ENCODE data around the gene AKT1. TPM values are rescaled to one million over a fixed set of nuclear protein-coding genes. Genes with fewer than 3 reads are reported as not detected.

Gene AKT1
- total RNA-seq, 1 experiment from 2014 or later = 224 TPM

- no peak for DNase-seq (ENCODE audit: low spot score)
- in situ Hi-C loops (cut with HindIII; ENCODE audit: low sequenced_read_pairs) = no loop called here
Observed at GRCh38 chr14:104789752-104790743, 5.5 kb downstream of the AKT1 start.

GRCh38 chr14:104788873-104789663 is 6.5 kb downstream of the AKT1 start:
- no peak for DNase-seq (ENCODE audit: low spot score)
- in situ Hi-C loops (cut with HindIII; ENCODE audit: low sequenced_read_pairs) = no loop called here

- DNase-seq (ENCODE audit: low spot score) = no peak
- in situ Hi-C loops (cut with HindIII; ENCODE audit: low sequenced_read_pairs) = no loop called here
Observed at GRCh38 chr14:104788161-104788818, 7.3 kb downstream of the AKT1 start.

- in situ Hi-C loops (cut with HindIII; ENCODE audit: low sequenced_read_pairs) = no loop called here
- no peak for DNase-seq (ENCODE audit: low spot score)
Observed at GRCh38 chr14:104787736-104788135, 7.8 kb downstream of the AKT1 start.

- DNase-seq (ENCODE audit: low spot score) = no peak
- in situ Hi-C loops (cut with HindIII; ENCODE audit: low sequenced_read_pairs) = no loop called here
Observed at GRCh38 chr14:104786726-104787675, 8.5 kb downstream of the AKT1 start.

- no peak for DNase-seq (ENCODE audit: low spot score)
- in situ Hi-C loops (cut with HindIII; ENCODE audit: low sequenced_read_pairs) = no loop called here
Observed at GRCh38 chr14:104786091-104786586, 9.4 kb downstream of the AKT1 start.

GRCh38 chr14:104785708-104786080 is 9.9 kb downstream of the AKT1 start:
- no peak for DNase-seq (ENCODE audit: low spot score)
- in situ Hi-C loops (cut with HindIII; ENCODE audit: low sequenced_read_pairs) = no loop called here

GRCh38 chr14:104784846-104785707 is 10.5 kb downstream of the AKT1 start:
- in situ Hi-C loops (cut with HindIII; ENCODE audit: low sequenced_read_pairs) = no loop called here
- DNase-seq (ENCODE audit: low spot score) = no peak

- no peak for DNase-seq (ENCODE audit: low spot score)
- in situ Hi-C loops (cut with HindIII; ENCODE audit: low sequenced_read_pairs) = no loop called here
Observed at GRCh38 chr14:104784218-104784568, 11.4 kb downstream of the AKT1 start.

- in situ Hi-C loops (cut with HindIII; ENCODE audit: low sequenced_read_pairs) = no loop called here
- no peak for DNase-seq (ENCODE audit: low spot score)
Observed at GRCh38 chr14:104783484-104784217, 11.9 kb downstream of the AKT1 start.

GRCh38 chr14:104782808-104783139 is 12.8 kb downstream of the AKT1 start:
- DNase-seq (ENCODE audit: low spot score) = no peak
- in situ Hi-C loops (cut with HindIII; ENCODE audit: low sequenced_read_pairs) = no loop called here

- no peak for DNase-seq (ENCODE audit: low spot score)
- in situ Hi-C loops (cut with HindIII; ENCODE audit: low sequenced_read_pairs) = no loop called here
Observed at GRCh38 chr14:104782086-104782807, 13.3 kb downstream of the AKT1 start.

- in situ Hi-C loops (cut with HindIII; ENCODE audit: low sequenced_read_pairs) = no loop called here
- no peak for DNase-seq (ENCODE audit: low spot score)
Observed at GRCh38 chr14:104781271-104782077, 14.1 kb downstream of the AKT1 start.

- no peak for DNase-seq (ENCODE audit: low spot score)
- in situ Hi-C loops (cut with HindIII; ENCODE audit: low sequenced_read_pairs) = no loop called here
Observed at GRCh38 chr14:104780513-104781030, 15.0 kb downstream of the AKT1 start.

- in situ Hi-C loops (cut with HindIII; ENCODE audit: low sequenced_read_pairs) = loop anchor here (10.0 kb wide), 1 partner anchor 155 kb away; no protein-coding TSS in a partner anchor
- DNase-seq (ENCODE audit: low spot score) = no peak
Observed at GRCh38 chr14:104779776-104780512, 15.6 kb downstream of the AKT1 start.

All from G401 (cell line).